ENCODE data around the gene PNPLA2.

DNA sequence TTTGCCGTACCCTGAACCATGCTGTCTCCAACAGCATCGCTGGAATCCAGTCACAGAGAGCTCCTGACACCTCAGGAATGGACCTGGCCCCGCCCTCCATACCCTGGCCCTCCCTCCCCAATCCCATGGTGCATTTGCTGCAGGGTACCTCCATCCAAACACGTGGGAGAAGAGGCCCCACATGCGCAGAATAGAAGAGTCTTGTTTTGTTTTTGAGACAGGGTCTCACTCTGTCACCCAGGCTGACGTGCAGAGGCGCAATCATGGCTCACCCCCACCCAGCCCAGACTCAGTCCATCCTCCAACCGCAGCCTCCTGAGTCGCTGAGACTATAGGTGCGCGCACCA, 2.3 kb upstream of the PNPLA2 start:
- TF ChIP-seq, protein P1, sequence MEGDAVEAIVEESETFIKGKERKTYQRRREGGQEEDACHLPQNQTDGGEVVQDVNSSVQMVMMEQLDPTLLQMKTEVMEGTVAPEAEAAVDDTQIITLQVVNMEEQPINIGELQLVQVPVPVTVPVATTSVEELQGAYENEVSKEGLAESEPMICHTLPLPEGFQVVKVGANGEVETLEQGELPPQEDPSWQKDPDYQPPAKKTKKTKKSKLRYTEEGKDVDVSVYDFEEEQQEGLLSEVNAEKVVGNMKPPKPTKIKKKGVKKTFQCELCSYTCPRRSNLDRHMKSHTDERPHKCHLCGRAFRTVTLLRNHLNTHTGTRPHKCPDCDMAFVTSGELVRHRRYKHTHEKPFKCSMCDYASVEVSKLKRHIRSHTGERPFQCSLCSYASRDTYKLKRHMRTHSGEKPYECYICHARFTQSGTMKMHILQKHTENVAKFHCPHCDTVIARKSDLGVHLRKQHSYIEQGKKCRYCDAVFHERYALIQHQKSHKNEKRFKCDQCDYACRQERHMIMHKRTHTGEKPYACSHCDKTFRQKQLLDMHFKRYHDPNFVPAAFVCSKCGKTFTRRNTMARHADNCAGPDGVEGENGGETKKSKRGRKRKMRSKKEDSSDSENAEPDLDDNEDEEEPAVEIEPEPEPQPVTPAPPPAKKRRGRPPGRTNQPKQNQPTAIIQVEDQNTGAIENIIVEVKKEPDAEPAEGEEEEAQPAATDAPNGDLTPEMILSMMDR (IDR thresholded peaks at IDR 0.05; ENCODE audit: low read length): no peak
- no peak for TF ChIP-seq EZH2 (IDR thresholded peaks at IDR 0.05; ENCODE audit: borderline replicate concordance, low read length)
